H9 (cell line): ENCODE results near the gene HIPK1. TPM values are rescaled to one million over a fixed set of nuclear protein-coding genes. Genes with fewer than 3 reads are reported as not detected.

Source experiments
- DNase-seq: peaks from one replicate; pipeline ENCODE4 v3.0.0-alpha.2; 2017
- H2AFZ ChIP-seq: one replicate; pipeline ENCODE4 v1.6.1; 2013; ENCODE audit warnings: mild to moderate bottlenecking, low read length, control low read depth, moderate library complexity
- H2AK5ac ChIP-seq: 2 replicates; pipeline ENCODE4 v1.6.1; 2013; ENCODE audit warnings: low read length, control low read depth, mixed read lengths; ENCODE audit not compliant: insufficient read length
- H2BK120ac ChIP-seq: one replicate; pipeline ENCODE4 v1.6.1; 2013; ENCODE audit warnings: low read depth, mild to moderate bottlenecking, low read length, control low read depth, inconsistent platforms; ENCODE audit not compliant: poor library complexity, severe bottlenecking
- H2BK12ac ChIP-seq: 2 replicates; pipeline ENCODE4 v1.6.1; 2013; ENCODE audit warnings: low read length, control low read depth, mixed read lengths, low read depth; ENCODE audit not compliant: insufficient read length
- H2BK15ac ChIP-seq: 2 replicates; pipeline ENCODE4 v1.6.1; 2013; ENCODE audit warnings: low read depth, low read length, control low read depth
- H2BK20ac ChIP-seq: one replicate; pipeline ENCODE4 v1.6.1; 2013; ENCODE audit warnings: low read depth, mild to moderate bottlenecking, low read length, control low read depth, inconsistent platforms; ENCODE audit not compliant: poor library complexity, severe bottlenecking
- H2BK5ac ChIP-seq: 2 replicates; pipeline ENCODE4 v1.6.1; 2013; ENCODE audit warnings: low read length, control low read depth, mixed read lengths; ENCODE audit not compliant: insufficient read length
- H3K14ac ChIP-seq: 2 replicates; pipeline ENCODE4 v1.6.1; 2013; ENCODE audit warnings: low read length, control low read depth; ENCODE audit not compliant: insufficient read depth
- H3K18ac ChIP-seq: 2 replicates; pipeline ENCODE4 v1.6.1; 2013; ENCODE audit warnings: low read depth, mild to moderate bottlenecking, mixed read lengths, low read length, control low read depth; ENCODE audit not compliant: insufficient read length
- H3K23ac ChIP-seq: 2 replicates; pipeline ENCODE4 v1.6.1; 2013; ENCODE audit warnings: low read length, control low read depth, mixed read lengths, low read depth; ENCODE audit not compliant: insufficient read length
- H3K23me2 ChIP-seq: 2 replicates; pipeline ENCODE4 v1.6.1; 2013; ENCODE audit warnings: low read depth, mild to moderate bottlenecking, mixed read lengths, low read length, control low read depth; ENCODE audit not compliant: insufficient read length, poor library complexity, severe bottlenecking
- H3K27ac ChIP-seq: 2 replicates; pipeline ENCODE4 v1.5.1; 2013; ENCODE audit warnings: low read length, control low read depth, mixed read lengths, low read depth; ENCODE audit not compliant: insufficient read length
- H3K27me3 ChIP-seq: 2 replicates; pipeline ENCODE4 v1.6.1; 2013; ENCODE audit warnings: low read length, control low read depth, inconsistent platforms; ENCODE audit not compliant: insufficient read depth
- H3K4ac ChIP-seq: 2 replicates; pipeline ENCODE4 v1.6.1; 2013; ENCODE audit warnings: low read depth, mild to moderate bottlenecking, control low read depth, inconsistent platforms, low read length, moderate library complexity
- H3K4me1 ChIP-seq: 2 replicates; pipeline ENCODE4 v1.6.1; 2013; ENCODE audit warnings: low read length, control low read depth, inconsistent platforms; ENCODE audit not compliant: insufficient read depth
- H3K4me2 ChIP-seq: 2 replicates; pipeline ENCODE4 v1.6.1; 2013; ENCODE audit warnings: low read length, control low read depth, mixed read lengths; ENCODE audit not compliant: insufficient read length, insufficient read depth
- H3K56ac ChIP-seq: 2 replicates; pipeline ENCODE4 v1.6.1; 2013; ENCODE audit warnings: low read depth, mild to moderate bottlenecking, mixed read lengths, low read length, control low read depth; ENCODE audit not compliant: insufficient read length
- H3K79me1 ChIP-seq: 2 replicates; pipeline ENCODE4 v1.6.1; 2013; ENCODE audit warnings: low read depth, mild to moderate bottlenecking, moderate library complexity, low read length, control low read depth, inconsistent platforms; ENCODE audit not compliant: insufficient read depth, poor library complexity, severe bottlenecking
- H3K79me2 ChIP-seq: 2 replicates; pipeline ENCODE4 v1.6.1; 2013; ENCODE audit warnings: low read length, control low read depth, inconsistent platforms; ENCODE audit not compliant: insufficient read depth
- H3K9ac ChIP-seq: 2 replicates; pipeline ENCODE4 v1.6.1; 2013; ENCODE audit warnings: low read length, control low read depth, mixed read lengths; ENCODE audit not compliant: insufficient read length; ENCODE audit errors: extremely low read depth
- H3K9me3 ChIP-seq: one replicate; pipeline ENCODE4 v1.6.1; 2013; ENCODE audit warnings: low read depth, low read length, inconsistent platforms; ENCODE audit not compliant: control insufficient read depth
- H3T11ph ChIP-seq: one replicate; pipeline ENCODE4 v1.6.1; 2013; ENCODE audit warnings: mild to moderate bottlenecking, low read length, control low read depth, inconsistent platforms
- H4K20me1 ChIP-seq: one replicate; pipeline ENCODE4 v1.6.1; 2013; ENCODE audit not compliant: control insufficient read depth, insufficient read length, insufficient read depth
- H4K5ac ChIP-seq: 2 replicates; pipeline ENCODE4 v1.6.1; 2013; ENCODE audit warnings: low read depth, mild to moderate bottlenecking, mixed read lengths, low read length, control low read depth; ENCODE audit not compliant: insufficient read length
- H4K8ac ChIP-seq: replicated peaks from 2 replicates; pipeline ENCODE4 v1.6.1; 2013; ENCODE audit warnings: low read length, control low read depth, mixed read lengths, low read depth; ENCODE audit not compliant: insufficient read length
- H4K91ac ChIP-seq: 2 replicates; pipeline ENCODE4 v1.6.1; 2013; ENCODE audit warnings: low read depth, mild to moderate bottlenecking, moderate library complexity, mixed read lengths, low read length, control low read depth; ENCODE audit not compliant: insufficient read length
- H3K27ac Mint-ChIP-seq, 3 experiments: 2 replicates in 2 of 3; 3 replicates in 1 of 3; pipeline ENCODE4 v1.8.0; 2020 to 2021; ENCODE audit warnings: mixed read lengths in 3 of 3, mild to moderate bottlenecking in 1 of 3, moderate library complexity in 1 of 3
- H3K27me3 Mint-ChIP-seq: 2 replicates; pipeline ENCODE4 v1.8.0; 2021; ENCODE audit warnings: low read depth, mild to moderate bottlenecking, moderate library complexity, mixed read lengths
- H3K36me3 Mint-ChIP-seq, 3 experiments: 2 replicates in 2 of 3; 3 replicates in 1 of 3; pipeline ENCODE4 v1.8.0; 2020 to 2021; ENCODE audit warnings: low read depth in 3 of 3, mixed read lengths in 3 of 3; ENCODE audit not compliant: insufficient read depth in 1 of 3
- H3K4me1 Mint-ChIP-seq, 2 experiments: 2 replicates each; pipeline ENCODE4 v1.8.0; 2020; ENCODE audit warnings: mixed read lengths in 2 of 2
- H3K4me3 Mint-ChIP-seq, 2 experiments: 2 replicates in 1 of 2; 3 replicates in 1 of 2; pipeline ENCODE4 v1.8.0; 2020 to 2021; ENCODE audit warnings: mild to moderate bottlenecking in 2 of 2, mixed read lengths in 2 of 2, moderate library complexity in 1 of 2
- H3K9me3 Mint-ChIP-seq, 2 experiments: 2 replicates in 1 of 2; 3 replicates in 1 of 2; pipeline ENCODE4 v1.8.0; 2020; ENCODE audit warnings: mild to moderate bottlenecking in 2 of 2, mixed read lengths in 2 of 2, moderate library complexity in 1 of 2
- WGBS: extraction: QIAGEN DNeasy Blood & Tissue Kit; methylation state at CpG from one replicate; pipeline ENCODE4 v1.1.7; 2013; ENCODE audit warnings: missing lambda C conversion rate, low lambda C conversion rate, mixed read lengths; ENCODE audit not compliant: insufficient read length; ENCODE audit errors: extremely low coverage; 5-methylcytosine and 5-hydroxymethylcytosine counted together
- total RNA-seq: library from RNA; stranded (reverse); gene quantifications from 2 replicates; pipeline ENCODE4 v1.2.1, GENCODE V29; 2021
- TF ChIP-seq, protein P1 (sequence below): fragments of 200-600 bp; sonication (generic); conservative IDR thresholded peaks from 3 replicates; pipeline ENCODE4 v1.8.0; 2021; ENCODE audit warnings: antibody characterized with exemption, mild to moderate bottlenecking

The HIPK1 gene
- total RNA-seq, 1 experiment from 2014 or later = 65.7 TPM

DNA sequence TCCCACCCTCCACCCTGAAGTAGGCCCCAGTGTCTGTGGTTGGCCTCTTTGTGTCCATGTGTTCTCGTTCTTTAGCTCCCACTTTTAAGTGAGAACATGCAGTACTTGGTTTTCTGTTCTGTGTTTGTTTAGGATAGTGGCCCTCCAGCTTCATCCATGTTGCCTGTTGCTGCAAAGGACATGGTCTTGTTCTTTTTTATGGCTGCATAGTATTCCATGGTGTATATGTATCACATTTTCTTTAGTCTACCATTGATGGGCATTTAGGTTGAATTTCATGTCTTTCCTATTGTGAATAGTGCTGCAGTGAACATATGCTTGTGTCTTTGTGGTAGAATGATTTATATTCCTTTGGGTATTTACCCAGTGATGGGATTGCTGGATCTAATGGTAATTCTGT lies 6.1 kb downstream of the HIPK1 start:
- Histone ChIP-seq H3K27me3 (no peaks in the 10 kb centered on the region), H3K9me3 (no peaks in the 10 kb centered on the region), H3K56ac (no peak overlapping the region), H4K8ac (no peak overlapping the region), H3K4ac (no peak overlapping the region), H3K23me2 (peaks cover 8% of the 10 kb centered on the region), H3T11ph (no peak overlapping the region), H3K79me1 (no peaks in the 10 kb centered on the region), H3K14ac (no peak overlapping the region), H3K23ac (no peak overlapping the region), H4K91ac (no peak overlapping the region), H2BK120ac (no peak overlapping the region), H3K18ac (no peak overlapping the region), H2AFZ (no peak overlapping the region), H2AK5ac (no peak overlapping the region), H3K27ac (no peak overlapping the region), H2BK5ac (no peak overlapping the region), H4K5ac (no peak overlapping the region), H2BK20ac (no peak overlapping the region), H3K79me2 (peaks cover 20% of the 10 kb centered on the region; the same call in 1 of the 2 replicates), H4K20me1 (no peaks in the 10 kb centered on the region), H3K9ac (no peak overlapping the region), H3K4me1 (no peaks in the 10 kb centered on the region), H2BK15ac (no peak overlapping the region), H3K4me2 (no peak overlapping the region), H2BK12ac (no peak overlapping the region)
- peaks cover under 1 to 4% (median 3%) of the 10 kb centered on the region in 3 experiments; a peak in 4 of 7 replicates for H3K36me3 Mint-ChIP-seq
- no peak overlapping the region for H3K27ac Mint-ChIP-seq
- no peak overlapping the region for H3K4me3 Mint-ChIP-seq
- WGBS = no CpG with 5 or more reads among the region's 1 CpG
- no peaks in the 10 kb centered on the region; a peak in 1 of 5 replicates for H3K9me3 Mint-ChIP-seq
- no peaks in the 10 kb centered on the region; the same call in 1 of the 2 replicates for H3K27me3 Mint-ChIP-seq
- no peak for DNase-seq
- TF ChIP-seq, protein P1, sequence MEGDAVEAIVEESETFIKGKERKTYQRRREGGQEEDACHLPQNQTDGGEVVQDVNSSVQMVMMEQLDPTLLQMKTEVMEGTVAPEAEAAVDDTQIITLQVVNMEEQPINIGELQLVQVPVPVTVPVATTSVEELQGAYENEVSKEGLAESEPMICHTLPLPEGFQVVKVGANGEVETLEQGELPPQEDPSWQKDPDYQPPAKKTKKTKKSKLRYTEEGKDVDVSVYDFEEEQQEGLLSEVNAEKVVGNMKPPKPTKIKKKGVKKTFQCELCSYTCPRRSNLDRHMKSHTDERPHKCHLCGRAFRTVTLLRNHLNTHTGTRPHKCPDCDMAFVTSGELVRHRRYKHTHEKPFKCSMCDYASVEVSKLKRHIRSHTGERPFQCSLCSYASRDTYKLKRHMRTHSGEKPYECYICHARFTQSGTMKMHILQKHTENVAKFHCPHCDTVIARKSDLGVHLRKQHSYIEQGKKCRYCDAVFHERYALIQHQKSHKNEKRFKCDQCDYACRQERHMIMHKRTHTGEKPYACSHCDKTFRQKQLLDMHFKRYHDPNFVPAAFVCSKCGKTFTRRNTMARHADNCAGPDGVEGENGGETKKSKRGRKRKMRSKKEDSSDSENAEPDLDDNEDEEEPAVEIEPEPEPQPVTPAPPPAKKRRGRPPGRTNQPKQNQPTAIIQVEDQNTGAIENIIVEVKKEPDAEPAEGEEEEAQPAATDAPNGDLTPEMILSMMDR = no peak
- H3K4me1 Mint-ChIP-seq = peaks cover 42 to 43% of the 10 kb centered on the region in 2 experiments
